RPMI7951 (cell line): ENCODE results near the gene TPO. TPM values are rescaled to one million over a fixed set of nuclear protein-coding genes. Genes with fewer than 3 reads are reported as not detected.
"Not testable (repeated sequence)": the region's sequence is repeated elsewhere in the genome, so short reads cannot be mapped to it uniquely, and the experiment has no call there.

ENCODE experiments used
- DNase-seq: peaks from one replicate; pipeline ENCODE4 v3.0.0-alpha.2; 2012; ENCODE audit warnings: low read depth
- total RNA-seq: library from RNA; depleted of rRNA; stranded (reverse); fragments of >200 nt; shearing (Covaris generic); gene quantifications from 2 replicates; pipeline ENCODE4 v1.2.3, GENCODE V29; 2014

TPO gene
- total RNA-seq, 1 experiment from 2014 or later = not detected

DNA sequence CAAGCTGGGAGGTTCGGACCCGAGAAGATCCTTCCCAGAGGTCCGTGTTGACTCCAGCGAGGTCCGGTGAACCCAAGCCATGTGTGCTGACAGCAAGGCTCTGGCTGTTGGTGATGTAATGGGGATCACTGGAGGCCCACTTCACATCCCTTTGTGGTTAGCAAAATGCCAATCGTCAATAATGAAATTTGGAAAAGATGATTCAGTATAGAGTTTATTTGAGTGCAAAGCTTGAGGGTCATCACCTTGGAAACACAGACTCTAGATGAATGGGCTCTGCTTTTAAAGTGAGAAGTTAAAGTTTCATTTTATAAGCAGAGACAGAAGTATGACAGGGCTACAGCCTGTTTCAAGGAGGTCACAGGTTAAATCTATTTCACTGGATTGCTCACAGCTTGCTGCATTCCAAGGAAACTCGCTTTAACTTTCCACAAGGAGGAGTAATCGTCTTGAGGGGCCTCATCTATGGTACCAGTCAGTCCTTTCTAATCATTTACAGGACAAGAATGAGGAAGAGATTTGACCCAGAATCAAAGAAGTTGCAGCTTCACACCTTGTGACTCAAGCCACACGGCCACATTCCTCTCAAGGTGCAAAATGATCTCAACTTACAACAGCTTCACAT lies 140.5 kb downstream of the TPO start:
- DNase-seq = peak; percentile 66

DNA sequence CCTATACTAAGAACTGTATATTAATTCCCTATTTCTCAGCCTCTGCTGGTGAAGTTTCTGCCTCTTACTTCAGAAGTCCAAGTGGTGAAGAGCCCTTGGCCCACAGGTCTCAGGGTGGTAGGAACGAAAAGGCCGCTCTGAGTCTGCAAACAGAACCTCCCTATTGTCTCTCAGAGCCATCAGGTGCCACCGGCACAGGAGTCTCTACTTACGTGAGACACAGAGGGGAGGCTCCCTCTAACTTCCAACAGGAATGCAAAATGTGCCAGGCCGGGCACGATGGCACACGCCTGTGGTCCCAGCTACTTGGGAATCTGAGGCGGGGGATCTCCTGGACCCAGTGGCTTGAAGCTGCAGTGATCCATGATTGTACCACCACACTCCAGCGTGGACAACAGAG lies 143.0 kb downstream of the TPO start:
- DNase-seq = no peak

- peak; percentile 94 for DNase-seq
Observed at GRCh38 chr2:1556776-1557466, 143.7 kb downstream of the TPO start.

GRCh38 chr2:1557467-1557820 lies 144.2 kb downstream of the TPO start:
- no peak for DNase-seq

DNA sequence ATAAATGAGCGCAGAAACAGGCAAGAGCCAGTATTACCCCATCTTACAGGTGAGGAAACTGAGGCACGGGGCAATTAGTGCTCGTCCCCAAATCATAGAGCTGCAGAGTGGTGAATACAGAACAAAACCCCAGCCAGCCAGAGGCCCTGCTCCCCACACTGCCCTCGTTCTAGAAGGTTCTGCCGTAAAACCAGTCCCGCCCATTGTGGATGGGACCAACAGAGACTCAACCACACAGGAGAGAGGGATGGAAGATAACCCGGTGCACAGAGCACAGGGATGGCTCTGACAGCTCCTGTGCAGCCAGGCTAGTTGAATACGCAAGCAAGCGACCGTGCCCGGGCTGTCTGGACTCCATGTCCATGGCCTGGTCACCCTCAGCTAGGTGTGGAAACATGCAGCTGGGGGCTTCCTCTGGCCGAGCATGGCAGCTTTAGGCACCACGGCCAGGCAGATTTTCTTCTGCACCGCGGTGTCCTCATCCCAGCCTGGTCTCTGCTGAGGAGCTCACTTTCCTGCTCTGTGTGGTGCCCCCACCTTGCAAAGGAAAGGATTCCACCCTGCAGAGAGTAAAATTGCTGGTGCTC lies 146.4 kb downstream of the TPO start:
- DNase-seq = no peak

GRCh38 chr2:1561259-1561658 lies 148.0 kb downstream of the TPO start:
- no peak for DNase-seq

DNA sequence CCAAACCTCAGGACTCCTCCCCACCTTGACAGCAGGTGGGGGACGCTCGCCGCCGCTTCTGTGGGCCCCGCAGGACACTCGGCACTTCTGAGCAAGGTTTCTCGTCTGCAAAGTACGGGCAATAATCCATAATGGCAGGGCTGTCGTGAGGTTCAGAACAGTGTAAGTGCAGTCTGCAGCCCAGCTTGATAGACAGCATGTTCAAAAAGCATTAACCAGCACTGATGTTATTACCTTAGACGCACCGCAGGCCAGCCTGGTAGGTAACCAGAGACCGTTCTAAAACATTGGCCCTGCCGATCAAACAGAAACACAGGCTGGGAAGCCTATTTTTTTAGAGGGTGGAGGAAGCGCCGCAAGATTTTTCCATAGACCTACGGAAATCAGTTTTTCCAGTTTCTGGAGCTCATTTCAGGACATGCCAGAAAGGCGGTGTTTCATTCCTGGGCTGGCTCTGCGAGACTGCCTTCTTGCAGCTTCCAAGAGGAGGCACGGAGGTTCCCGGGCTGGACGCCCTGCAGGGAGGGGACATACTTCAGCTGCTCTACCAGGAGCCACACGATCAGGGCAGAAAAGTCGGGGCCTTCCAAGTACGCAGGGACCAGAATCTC lies 148.7 kb downstream of the TPO start:
- DNase-seq = no peak

GRCh38 chr2:1563084-1563857 lies 150.0 kb downstream of the TPO start:
- no peak for DNase-seq

DNA sequence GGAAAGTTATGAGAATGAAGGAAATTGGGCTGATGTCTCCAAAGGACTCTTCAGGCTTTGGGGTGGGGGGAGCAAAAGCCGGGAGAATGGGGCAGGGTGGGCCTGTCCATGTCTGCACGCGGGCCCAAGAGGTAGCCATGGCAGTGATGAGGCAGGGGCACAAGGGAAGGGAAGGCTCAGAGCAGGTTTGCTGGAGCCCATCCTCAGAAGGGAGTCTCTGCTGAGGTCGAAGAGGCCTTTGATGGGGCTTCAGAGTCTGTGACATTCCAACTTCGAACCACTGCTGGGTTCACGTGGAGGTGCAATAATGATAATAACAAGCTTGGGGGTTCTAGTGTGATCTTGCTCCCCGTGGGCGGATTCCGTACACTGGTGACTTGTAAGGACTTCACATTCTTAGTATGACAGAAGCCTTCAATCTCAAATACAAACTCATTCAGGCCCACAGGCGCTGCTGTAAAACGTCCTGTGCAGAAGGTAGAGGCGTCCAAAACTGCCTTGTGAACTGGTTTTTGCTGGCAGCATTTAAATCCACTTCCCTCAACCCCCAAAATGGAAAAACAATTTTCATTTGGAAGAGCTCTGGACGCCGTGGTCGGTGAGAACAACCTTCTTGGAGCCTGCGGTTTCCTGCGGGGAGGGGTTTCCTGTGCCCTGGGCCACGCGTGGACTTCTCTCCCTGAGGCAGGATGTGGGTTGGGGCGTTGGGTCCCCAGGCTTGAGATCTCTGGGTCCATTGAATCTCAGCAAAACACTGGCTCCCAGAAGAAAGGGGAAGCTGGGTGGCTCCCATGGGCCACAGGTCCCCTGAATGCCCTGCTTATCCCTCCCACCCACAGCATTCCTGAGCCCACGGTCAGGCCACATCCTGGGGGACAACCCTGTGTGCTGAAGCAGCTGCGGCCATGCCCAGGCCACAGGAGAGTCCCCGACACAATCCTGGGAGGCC lies 151.0 kb downstream of the TPO start:
- peak; percentile 66 for DNase-seq

DNA sequence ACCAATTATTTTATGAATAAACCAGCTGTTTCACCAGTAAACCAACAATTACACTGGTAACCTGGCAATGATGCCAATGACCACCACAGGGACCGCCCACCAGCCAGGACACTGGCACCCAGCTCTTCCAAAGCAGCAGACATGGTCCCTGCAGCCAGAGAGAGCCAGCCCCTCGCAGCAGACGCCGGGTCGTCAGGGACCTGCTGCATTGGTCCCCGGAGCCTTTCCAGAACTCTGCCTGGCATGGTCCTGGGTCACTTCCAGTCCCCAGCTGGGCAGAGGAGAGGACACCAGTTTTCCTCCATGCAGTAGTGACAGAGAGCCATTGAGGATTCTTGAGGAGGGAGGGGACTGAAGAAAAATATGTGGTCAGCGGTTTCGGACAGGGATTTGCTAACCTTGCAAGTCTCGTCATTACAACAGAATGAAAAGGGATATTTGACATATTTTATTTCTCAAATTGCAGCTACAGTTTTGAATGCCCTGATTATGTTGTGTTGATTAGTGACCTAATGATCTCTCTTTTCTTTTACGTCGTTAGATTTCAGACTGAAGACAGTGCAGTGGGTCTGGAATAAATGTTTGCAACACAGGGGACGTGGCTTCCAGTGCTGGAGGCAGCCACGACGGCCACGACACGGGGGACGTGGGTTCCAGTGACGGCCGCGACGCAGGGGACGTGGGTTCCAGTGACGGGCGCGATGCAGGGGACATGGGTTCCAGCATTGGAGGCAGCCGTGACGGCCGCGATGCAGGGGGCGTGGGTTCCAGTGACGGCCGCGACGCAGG lies 154.5 kb downstream of the TPO start:
- no peak for DNase-seq

GRCh38 chr2:1568345-1568668 lies 155.0 kb downstream of the TPO start:
- not testable (repeated sequence) for DNase-seq

GRCh38 chr2:1569879-1570450 lies 156.7 kb downstream of the TPO start:
- DNase-seq = no peak

GRCh38 chr2:1571477-1572417 lies 158.5 kb downstream of the TPO start:
- no peak for DNase-seq

GRCh38 chr2:1572638-1573037 lies 159.4 kb downstream of the TPO start:
- DNase-seq = peak; percentile 68

DNA sequence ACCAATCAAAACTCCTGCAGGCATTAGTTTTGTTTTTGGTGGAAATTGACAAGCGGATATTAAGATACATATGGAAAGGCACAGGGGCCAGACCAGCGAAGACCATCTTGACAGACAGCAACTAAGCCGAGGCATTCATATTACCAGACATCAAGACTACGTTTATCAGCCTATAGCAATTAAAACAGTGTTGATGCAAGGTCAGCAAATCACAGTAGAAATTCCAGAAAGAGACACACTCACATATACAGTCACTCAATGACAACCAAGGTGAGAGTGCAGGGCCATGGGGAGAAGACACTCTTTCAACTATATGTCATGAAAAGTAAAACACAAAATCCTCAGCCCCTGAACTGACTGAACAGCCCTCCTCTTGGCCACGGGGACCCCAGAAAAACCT lies 164.6 kb downstream of the TPO start:
- no peak for DNase-seq

DNA sequence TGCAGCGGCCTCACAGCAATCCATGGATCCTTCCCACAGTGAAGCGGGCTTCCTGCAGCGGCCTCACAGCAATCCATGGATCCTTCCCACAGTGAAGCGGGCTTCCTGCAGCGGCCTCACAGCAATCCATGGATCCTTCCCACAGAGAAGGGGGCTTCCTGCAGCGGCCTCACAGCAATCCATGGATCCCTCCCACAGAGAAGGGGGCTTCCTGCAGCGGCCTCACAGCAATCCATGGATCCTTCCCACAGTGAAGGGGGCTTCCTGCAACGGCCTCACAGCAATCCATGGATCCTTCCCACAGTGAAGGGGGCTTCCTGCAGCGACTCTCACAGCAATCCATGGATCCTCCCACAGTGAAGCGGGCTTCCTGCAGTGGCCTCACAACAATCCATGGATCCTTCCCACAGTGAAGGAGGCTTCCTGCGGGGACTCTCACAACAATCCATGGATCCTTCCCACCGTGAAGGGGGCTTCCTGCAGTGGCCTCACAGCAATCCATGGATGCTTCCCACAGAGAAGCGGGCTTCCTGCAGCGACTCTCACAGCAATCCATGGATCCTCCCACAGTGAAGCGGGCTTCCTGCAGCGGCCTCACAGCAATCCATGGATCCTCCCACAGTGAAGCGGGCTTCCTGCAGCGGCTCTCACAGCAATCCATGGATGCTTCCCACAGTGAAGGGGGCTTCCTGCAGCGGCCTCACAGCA lies 168.1 kb downstream of the TPO start:
- DNase-seq = not testable (repeated sequence)

- peak; percentile 65 for DNase-seq
Observed at GRCh38 chr2:1581965-1582625, 168.8 kb downstream of the TPO start.

DNA sequence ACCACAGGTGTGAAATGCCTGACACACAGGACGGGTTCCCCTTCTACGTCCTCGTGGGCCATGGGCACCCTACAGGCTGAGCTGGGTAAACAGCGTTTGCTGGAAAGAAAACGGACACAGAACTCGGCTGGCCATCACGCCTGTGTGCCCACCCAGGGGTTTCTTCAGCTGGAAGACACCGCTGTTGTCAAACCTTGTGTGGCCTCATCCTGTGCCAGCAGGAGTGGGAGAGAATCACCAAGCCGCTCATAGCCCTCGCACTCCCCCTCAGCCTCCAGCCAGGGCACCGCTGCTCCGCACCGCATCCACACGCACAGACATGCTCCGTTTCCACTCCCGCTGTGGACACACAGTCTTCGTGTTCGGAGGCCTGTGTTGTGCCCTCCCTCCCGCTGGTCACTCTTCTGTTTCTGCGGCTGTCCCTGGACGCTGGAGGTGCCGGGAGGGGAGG lies 169.7 kb downstream of the TPO start:
- DNase-seq = no peak
